ENCODE results near the gene LRRC1. TPM values are rescaled to one million over a fixed set of nuclear protein-coding genes. Genes with fewer than 3 reads are reported as not detected.
A peak's percentile ranks its signal among the peaks of the same experiment; 100 is the strongest.

The LRRC1 gene
- total and polyA plus RNA-seq, 2 of the 13 experiments (the other 11 are each of a cell fraction or from before 2014, with no cell fraction given) = 15.6 to 27.7 TPM

- in situ Hi-C loops (cut with HindIII; ENCODE audit: extremely low pct_ligation_motif_present, low pct_unique_long_range_greater_than_20kb) = no loop called here
- BruUV-seq (replicated peaks) = no TSS peak
- H3K79me2 ChIP-seq (ENCODE audit: insufficient read depth, low read length) = peaks cover 20% of the 10 kb centered on the region
- intact Hi-C loops (cut with micrococcal nuclease; ENCODE audit: unreplicated experiment) = no loop called here
- POLR2A ChIA-PET = no interaction called here
- H3K4me2 ChIP-seq (ENCODE audit: low read depth, low read length) = no peak overlapping the region
- H3K9ac ChIP-seq (ENCODE audit: insufficient read depth, low read depth, low read length) = no peak overlapping the region
- H3K4me3 ChIP-seq (replicated peaks in 1 of 3; ENCODE audit: insufficient read depth in 1 of 3, low read depth in 2 of 3, low read length in 3 of 3) = no peak overlapping the region
- DNase-seq (ENCODE audit: low spot score) = no peak
- no peaks in the 10 kb centered on the region for H4K20me1 ChIP-seq (ENCODE audit: insufficient read depth, low read length)
- no peak for ATAC-seq
- H3K36me3 ChIP-seq (replicated peaks in 1 of 2; ENCODE audit: control insufficient read depth in 1 of 2, insufficient read depth in 2 of 2, low read length in 2 of 2) = peaks cover 0 to 2% of the 10 kb centered on the region in 2 experiments; a peak in 1 of 5 replicates
- TF ChIP-seq, protein P1, sequence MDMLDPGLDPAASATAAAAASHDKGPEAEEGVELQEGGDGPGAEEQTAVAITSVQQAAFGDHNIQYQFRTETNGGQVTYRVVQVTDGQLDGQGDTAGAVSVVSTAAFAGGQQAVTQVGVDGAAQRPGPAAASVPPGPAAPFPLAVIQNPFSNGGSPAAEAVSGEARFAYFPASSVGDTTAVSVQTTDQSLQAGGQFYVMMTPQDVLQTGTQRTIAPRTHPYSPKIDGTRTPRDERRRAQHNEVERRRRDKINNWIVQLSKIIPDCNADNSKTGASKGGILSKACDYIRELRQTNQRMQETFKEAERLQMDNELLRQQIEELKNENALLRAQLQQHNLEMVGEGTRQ (IDR thresholded peaks at IDR 0.05; ENCODE audit: low read depth, low read length) = no peak
- TF ChIP-seq, protein P1 (CRISPR knock-in tag; IDR thresholded peaks at IDR 0.05; ENCODE audit: borderline replicate concordance) = no peak
- TF ChIP-seq JDP2 (CRISPR knock-in tag; IDR thresholded peaks at IDR 0.05; ENCODE audit: borderline replicate concordance) = no peak
- TF ChIP-seq ADNP (CRISPR knock-in tag; IDR thresholded peaks at IDR 0.05) = no peak
- no peaks in the 10 kb centered on the region for H3K9me3 ChIP-seq (ENCODE audit: low read length)
- H3K27me3 ChIP-seq (ENCODE audit: control insufficient read depth in 1 of 2, insufficient read depth in 2 of 2, low read length in 2 of 2) = no peaks in the 10 kb centered on the region
- peaks cover 32% of the 10 kb centered on the region for H3K4me1 ChIP-seq (ENCODE audit: insufficient read depth, low read length)
- 100% methylated on average over 7 of the region's 7 CpGs for WGBS (ENCODE audit: low lambda C conversion rate)
- H2AFZ ChIP-seq (ENCODE audit: low read length) = no peak overlapping the region
- FAIRE-seq = no peak
- H3K27ac ChIP-seq (ENCODE audit: extremely low read length, insufficient read depth, low read length) = no peak overlapping the region
- CTCF ChIA-PET (ENCODE audit: low intra/inter-chr PET ratio, low total read pairs) = no interaction called here
These were observed 51.4 kb downstream of the LRRC1 start for GRCh38 chr6:53846250-53846649.

DNA sequence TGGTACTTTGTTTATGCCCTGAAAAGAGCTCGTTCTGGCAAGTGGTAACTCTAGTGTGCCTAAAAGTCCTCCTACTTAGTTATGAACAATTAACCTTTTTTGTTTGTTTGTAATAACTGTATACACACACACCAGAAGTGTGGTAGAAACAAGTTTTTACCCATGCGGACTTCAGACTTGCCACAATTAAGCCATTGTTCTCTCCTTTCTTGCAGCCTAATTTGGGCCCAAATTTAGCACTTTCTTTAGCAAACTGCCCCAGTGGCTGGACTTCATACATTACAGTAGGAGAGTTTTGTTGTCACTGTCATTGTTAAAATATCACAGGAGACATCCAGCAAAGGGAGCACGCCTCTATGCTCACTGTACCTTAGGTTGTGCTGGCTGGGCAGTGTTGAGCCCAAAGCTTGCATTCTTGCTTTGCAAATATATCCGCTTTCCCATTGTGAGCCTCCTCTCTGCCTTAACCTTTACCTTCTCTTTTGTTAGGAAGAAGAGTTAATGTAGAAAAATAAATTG lies 53.0 kb downstream of the LRRC1 start:
- DNase-seq (ENCODE audit: low spot score) (peak; percentile 37), ATAC-seq (peak; percentile 88), FAIRE-seq (no peak)
- intact Hi-C loops (cut with micrococcal nuclease; ENCODE audit: unreplicated experiment) (no loop called here), in situ Hi-C loops (cut with HindIII; ENCODE audit: extremely low pct_ligation_motif_present, low pct_unique_long_range_greater_than_20kb) (no loop called here)
- Histone ChIP-seq H3K36me3 (replicated peaks in 1 of 2; ENCODE audit: control insufficient read depth in 1 of 2, insufficient read depth in 2 of 2, low read length in 2 of 2) (no peaks in the 10 kb centered on the region; a peak in 1 of 5 replicates), H3K4me3 (replicated peaks in 1 of 3; ENCODE audit: insufficient read depth in 1 of 3, low read depth in 2 of 3, low read length in 3 of 3) (no peak overlapping the region), H3K4me2 (ENCODE audit: low read depth, low read length) (peak overlapping the region; percentile 15), H2AFZ (ENCODE audit: low read length) (no peak overlapping the region), H3K79me2 (ENCODE audit: insufficient read depth, low read length) (peaks cover 16% of the 10 kb centered on the region), H3K27ac (ENCODE audit: extremely low read length, insufficient read depth, low read length) (peak overlapping the region; percentile 3), H3K4me1 (ENCODE audit: insufficient read depth, low read length) (peaks cover 31% of the 10 kb centered on the region), H3K9ac (ENCODE audit: insufficient read depth, low read depth, low read length) (no peak overlapping the region), H4K20me1 (ENCODE audit: insufficient read depth, low read length) (no peaks in the 10 kb centered on the region), H3K9me3 (ENCODE audit: low read length) (no peaks in the 10 kb centered on the region), H3K27me3 (ENCODE audit: control insufficient read depth in 1 of 2, insufficient read depth in 2 of 2, low read length in 2 of 2) (no peaks in the 10 kb centered on the region)
- no TSS peak for BruUV-seq (replicated peaks)
- CTCF ChIA-PET (ENCODE audit: low intra/inter-chr PET ratio, low total read pairs) = no interaction called here
- 70% methylated on average over 4 of the region's 4 CpGs for WGBS (ENCODE audit: low lambda C conversion rate)
- POLR2A ChIA-PET = interaction anchor here (1.0 kb wide), 1 partner anchor 53 kb away, joined by 3 read pairs; the partner anchor contains the start of gene LRRC1
- TF ChIP-seq SP4 (CRISPR knock-in tag; IDR thresholded peaks at IDR 0.05) = no peak
- no peak for TF ChIP-seq KLF11 (CRISPR knock-in tag; IDR thresholded peaks at IDR 0.05)
- peak; percentile 39; the same call in 1 of the 2 replicates for TF ChIP-seq TARDBP (CRISPR knock-in tag; IDR thresholded peaks at IDR 0.05)
- TF ChIP-seq BRCA1 (CRISPR knock-in tag; IDR thresholded peaks at IDR 0.05) = no peak
- peak; percentile 33; the same call in 1 of the 2 replicates for TF ChIP-seq SRF (IDR thresholded peaks at IDR 0.05; ENCODE audit: low read depth, low read length)
- 0 out of 2 replicates have a peak, but pooled peaks have one; percentile 13 for TF ChIP-seq THAP11 (CRISPR knock-in tag; IDR thresholded peaks at IDR 0.05)
- no peak for TF ChIP-seq ZNF10 (CRISPR knock-in tag; IDR thresholded peaks at IDR 0.05; ENCODE audit: borderline replicate concordance, low read depth)
- TF ChIP-seq MTERF4 (CRISPR knock-in tag; IDR thresholded peaks at IDR 0.05) = no peak
- no peak for TF ChIP-seq ELF4 (CRISPR knock-in tag; IDR thresholded peaks at IDR 0.05; ENCODE audit: borderline replicate concordance)
- TF ChIP-seq, protein P2, sequence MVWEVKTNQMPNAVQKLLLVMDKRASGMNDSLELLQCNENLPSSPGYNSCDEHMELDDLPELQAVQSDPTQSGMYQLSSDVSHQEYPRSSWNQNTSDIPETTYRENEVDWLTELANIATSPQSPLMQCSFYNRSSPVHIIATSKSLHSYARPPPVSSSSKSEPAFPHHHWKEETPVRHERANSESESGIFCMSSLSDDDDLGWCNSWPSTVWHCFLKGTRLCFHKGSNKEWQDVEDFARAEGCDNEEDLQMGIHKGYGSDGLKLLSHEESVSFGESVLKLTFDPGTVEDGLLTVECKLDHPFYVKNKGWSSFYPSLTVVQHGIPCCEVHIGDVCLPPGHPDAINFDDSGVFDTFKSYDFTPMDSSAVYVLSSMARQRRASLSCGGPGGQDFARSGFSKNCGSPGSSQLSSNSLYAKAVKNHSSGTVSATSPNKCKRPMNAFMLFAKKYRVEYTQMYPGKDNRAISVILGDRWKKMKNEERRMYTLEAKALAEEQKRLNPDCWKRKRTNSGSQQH (CRISPR knock-in tag; IDR thresholded peaks at IDR 0.05; ENCODE audit: low read depth) = no peak
- peak; percentile 62; the same call in 1 of the 2 replicates for TF ChIP-seq TBX2 (CRISPR knock-in tag; IDR thresholded peaks at IDR 0.05; ENCODE audit: borderline replicate concordance)

Data from HepG2 (cell line).